HG02884 (cell line): ENCODE measurements around the gene SPATS2.
"Not testable (repeated sequence)": the region's sequence is repeated elsewhere in the genome, so short reads cannot be mapped to it uniquely, and the experiment has no call there.

ENCODE experiments used
- ATAC-seq: cut with Tn5 transposase; IDR thresholded peaks from one replicate; pipeline ENCODE4 v1.9.1; 2021; ENCODE audit warnings: mild to moderate bottlenecking, moderate library complexity; ENCODE audit not compliant: unreplicated experiment

The SPATS2 gene

DNA sequence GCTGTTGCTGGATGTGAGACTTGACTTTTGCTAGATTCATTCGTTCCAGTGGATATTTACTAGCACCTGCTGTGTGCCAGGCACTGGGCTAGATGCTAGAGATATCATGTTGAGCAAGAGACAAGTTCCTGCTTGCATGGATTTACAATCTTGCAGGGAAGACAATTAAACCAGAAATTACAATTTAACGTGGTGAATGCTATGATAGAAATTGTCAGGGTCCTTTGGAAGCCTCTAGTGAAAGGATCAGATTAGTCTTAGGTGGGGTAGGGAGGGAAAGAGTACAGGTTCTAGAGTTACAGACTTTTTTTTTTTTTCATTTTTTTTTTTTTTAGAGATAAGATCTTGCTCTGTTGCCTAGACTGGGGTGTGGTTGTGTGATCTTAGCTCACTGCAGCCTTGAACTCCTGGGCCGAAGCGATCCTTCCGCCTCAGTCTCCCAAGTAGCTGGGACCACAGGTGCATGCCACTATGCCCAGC lies 36.7 kb downstream of the SPATS2 start:
- no peak for ATAC-seq

DNA sequence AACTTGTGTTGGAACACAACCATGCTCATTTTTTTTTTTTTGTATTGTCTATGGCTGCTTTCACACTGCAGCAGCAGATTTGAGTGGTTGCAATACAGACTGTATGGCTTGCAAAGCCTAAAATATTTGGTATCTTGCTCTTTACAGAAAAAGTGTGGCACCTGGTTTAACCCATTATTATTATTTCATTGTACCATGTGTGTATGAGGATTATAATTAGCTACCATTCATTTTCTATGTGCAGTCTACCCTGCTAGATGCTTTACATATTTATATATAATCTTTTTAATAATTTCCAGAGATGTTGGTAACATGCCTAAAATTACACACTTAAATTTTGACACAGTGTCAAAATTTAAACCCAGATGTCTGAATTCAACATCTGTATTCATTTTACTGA lies 37.7 kb downstream of the SPATS2 start:
- no peak for ATAC-seq

DNA sequence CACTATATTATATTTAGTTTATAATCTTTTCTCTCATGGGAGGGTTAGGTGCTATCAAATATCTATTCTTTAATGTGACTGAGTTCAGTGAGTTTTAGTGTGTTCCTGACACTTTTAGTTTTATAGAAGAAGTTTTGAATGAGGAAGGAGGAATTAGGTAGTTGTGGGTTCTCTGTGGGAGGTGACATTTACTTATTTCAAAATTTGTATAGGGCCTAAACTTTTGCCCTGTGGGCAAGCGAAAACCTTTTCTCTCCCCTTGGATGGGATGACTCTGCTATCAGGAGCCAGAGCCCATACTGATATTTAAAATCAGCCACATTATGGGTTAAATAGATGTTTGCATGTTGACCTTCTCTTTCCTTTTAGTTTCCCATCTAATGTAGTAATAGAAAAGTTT lies 43.6 kb downstream of the SPATS2 start:
- ATAC-seq: no peak

DNA sequence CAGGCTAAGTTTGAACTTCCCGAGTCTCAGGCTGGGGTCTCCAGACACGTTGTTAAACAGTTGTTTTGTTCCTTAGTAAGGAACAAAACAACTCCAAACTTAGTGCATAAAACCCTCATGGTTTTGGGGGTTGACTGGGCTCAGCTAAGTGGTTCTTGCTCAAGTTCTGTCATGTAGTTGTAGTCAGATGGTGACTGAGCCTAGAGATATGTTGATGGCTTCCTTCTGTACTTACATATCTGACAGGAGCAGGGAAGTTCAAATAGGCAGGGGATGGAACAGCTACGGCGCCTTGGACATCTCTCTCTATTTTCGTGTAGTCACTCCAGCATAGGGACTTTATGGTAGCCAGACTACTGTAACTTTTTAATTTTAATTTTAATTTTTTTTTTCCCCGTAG lies 45.7 kb downstream of the SPATS2 start:
- no peak for ATAC-seq

DNA sequence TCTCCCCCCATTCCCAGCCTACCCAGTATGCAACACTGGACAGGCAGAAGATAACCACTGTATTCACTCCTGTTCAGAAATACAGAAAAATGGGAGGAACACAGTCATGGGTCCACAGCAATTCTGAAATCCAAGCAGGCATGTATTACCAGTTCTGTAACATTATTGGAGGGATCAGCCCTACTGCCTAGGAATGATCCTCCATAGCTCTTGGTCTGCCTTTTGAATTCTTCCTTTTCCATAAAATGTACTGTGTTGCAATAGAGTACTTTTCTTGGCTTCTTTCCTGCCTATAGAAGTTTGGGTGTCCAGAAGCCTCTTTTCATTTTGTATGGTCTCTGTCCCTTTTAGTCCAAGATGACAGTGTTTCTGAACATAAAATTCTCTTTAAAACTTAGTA lies 46.5 kb downstream of the SPATS2 start:
- no peak for ATAC-seq

DNA sequence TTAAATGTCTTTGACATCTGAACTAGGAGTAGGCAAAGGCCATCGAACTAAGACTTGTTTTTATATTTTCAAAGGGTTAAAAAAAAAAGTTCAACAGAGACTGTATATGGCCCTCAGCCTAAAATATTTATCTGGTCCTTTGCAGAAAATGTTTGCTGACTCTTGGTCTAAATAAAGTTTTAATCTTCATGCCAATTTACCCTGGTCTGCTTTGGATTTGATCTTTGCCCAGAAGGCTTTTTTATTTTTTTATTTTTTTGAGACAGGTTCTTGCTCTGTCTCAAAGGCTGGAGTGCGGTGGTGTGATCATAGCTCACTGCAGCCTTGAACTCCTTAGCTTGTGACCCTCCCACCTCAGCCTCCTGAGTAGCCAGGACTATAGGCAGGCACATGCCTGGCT lies 47.1 kb downstream of the SPATS2 start:
- ATAC-seq: no peak

DNA sequence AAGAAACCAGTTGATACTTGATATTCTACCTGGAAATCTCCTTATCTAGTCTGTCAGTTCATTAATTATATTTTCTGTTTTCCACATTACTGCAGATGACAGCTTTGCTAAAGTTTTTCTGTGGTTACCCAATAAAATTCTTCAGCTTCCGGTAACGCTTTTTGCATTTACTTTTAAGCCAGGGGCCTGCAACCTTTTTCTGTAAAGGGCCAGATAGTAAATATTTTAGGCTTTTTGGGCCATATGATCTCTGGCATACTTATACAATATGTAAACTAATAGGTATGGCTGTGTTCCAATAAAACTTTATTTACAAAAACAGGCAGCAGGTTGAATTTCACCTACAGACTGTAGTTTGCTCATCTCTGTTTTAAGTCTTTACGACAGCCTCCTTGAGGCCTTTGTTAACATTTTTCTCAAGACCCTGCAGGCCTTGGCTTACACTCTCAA lies 48.3 kb downstream of the SPATS2 start:
- no peak for ATAC-seq

DNA sequence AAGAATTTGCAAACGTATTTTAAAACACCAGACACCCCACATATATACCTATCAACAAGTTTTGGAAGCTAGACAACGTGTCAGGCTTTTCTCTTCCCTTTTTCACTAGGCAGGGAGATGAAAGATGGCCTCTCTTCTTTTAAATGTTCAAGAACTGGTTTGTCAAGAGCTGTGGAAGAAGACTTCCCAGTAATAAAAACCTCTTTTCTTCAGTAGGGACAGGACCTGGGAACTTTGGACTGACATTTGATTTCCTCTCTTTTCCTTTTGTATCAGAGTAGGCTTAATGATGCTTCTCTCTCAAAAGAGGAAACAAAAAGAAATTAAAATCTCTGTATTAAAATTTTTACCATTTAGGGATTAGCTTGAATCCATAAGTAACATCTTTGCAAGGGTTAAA lies 49.6 kb downstream of the SPATS2 start:
- no peak for ATAC-seq

DNA sequence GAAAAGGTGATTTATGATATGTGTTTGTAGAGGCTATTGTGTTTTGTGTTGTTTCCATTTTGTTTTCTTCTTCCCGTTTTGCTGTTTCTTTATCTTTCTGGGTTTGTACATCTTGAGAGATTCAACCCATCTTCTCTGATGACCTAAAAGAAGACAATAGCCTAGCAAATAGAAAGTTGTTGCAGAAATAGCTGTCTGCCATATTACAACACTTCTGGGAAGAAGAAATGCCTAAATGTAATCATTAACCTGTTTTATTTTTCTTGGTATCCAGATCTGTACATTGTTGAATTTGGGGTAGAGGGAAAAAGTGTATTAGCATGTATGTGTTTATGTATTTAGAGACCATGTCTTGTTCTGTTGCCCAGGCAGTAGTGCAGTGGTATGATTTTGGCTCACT lies 50.3 kb downstream of the SPATS2 start:
- no peak for ATAC-seq

DNA sequence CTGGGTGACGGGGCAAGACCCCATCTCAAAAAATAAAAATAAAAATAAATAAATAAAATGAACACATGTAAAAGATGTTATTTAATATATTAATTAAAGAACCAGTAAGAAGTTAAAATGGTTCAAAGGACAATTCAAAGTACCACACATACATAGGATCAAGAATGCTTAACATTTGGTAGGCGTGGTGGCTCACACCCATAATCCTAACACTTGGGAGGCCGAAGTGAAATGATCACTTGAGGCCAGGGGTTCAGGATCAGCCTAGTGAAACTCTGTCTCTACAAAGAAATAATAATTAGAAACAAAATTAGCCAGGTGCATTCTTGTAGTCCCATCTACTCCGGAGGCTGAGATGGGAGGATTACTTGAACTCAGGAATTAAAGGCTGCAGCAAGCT lies 53.3 kb downstream of the SPATS2 start:
- ATAC-seq: no peak

DNA sequence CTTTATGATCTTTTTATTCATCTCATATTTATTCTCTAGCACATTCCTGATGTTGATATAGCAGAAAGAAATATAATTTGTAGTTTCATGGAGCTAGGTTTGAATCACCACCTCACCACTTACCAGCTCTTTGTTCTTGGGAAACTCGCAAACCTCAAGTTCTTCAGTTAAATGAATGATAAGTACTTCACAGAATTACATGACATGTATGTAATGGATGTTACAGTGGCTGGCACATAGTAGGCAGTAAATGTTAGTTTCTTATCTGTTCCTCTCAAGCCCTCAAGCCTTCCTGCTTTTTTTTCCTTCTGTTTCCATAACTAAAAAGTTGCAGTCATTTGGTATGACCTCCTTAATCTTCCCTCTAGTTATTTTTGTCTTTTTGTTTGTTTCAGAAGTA lies 54.9 kb downstream of the SPATS2 start:
- no peak for ATAC-seq

DNA sequence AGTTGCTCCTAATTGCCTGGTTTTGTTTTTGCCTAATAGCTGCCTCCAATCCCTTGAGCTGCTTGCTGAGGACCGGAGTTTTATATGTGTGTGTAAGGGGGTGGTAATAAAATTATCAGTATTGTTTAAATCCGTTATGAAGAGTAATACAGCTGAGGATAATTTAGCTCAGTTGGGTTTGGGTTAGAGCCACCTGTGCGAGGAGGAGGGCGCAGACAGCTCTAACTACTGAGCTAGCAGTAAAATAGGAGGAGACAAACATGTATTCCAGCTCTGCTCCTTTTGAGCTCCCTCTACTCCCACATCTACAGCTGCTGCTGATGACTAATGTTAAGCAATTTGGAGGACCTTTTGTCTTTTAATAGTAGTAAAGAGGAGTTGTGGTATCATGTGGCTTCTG lies 61.5 kb downstream of the SPATS2 start:
- ATAC-seq: no peak

DNA sequence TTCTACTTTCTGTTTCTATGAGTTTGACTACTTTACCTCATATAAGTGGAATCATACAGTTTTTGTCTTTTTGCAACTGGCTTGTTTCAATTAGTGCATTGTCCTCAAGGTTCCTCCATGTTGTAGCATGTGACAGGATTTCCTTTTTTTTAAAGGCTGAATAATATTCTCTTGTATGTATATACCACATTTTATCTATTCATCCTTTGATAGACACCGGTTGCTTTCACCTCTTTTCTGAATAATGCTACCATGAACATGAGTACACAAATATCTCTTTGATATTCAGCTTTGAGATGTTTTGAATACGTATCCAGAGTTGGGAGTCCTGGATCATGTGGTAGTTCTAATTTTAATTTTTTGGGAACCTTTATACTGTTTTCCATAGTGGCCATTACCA lies 65.4 kb downstream of the SPATS2 start:
- no peak for ATAC-seq

DNA sequence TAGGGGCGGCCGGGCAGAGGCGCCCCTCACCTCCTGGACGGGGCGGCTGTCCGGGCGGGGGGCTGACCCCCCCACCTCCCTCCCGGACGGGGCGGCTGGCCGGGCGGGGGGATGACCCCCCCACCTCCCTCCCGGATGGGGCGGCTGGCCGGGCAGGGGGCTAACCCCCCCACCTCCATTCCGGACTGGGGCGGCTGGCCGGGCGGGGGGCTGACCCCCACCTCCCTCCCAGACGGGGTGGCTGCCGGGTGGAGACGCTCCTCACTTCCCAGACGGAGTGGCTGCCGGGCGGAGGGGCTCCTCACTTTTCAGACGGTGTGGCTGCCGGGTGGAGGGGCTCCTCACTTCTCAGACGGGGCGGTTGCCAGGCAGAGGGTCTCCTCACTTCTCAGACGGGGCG lies 69.5 kb downstream of the SPATS2 start:
- ATAC-seq: not testable (repeated sequence)

DNA sequence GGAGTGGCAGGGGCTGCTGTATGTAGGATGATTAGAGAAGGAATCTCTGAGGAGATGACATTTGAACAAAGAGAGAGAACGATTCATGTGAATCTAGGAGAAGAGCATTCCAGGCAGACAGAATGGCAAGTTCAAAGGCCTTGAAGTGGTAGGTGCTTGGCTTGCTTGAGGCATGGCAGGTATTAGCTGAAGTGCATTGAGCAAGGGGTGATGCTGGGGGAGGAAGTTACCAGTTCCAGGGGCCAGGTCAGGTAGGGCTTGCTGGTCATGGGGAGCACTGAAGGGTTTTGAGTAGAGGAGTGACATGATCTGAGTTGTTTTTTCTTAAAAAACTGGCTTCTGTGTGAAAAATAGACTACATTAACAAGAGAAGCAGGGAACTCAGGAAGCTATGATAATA lies 71.8 kb downstream of the SPATS2 start:
- no peak for ATAC-seq

DNA sequence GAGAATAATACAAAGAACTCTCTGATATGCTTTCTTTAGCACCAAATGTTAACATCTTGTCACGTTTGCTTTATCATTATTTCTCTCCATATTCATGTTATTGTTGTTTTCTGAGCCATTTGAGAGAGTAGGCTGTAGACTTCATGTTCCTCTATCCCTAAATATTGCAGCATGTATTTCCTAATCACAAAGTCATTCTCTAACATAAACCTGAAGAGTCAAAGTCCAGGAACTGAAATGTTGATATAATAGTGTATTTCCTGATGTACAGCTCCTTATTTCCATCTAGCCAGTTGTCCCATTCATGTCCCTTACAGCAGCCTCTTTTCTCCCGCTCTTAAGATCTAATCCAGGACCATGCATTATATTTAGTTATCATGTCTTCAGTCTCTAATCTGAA lies 72.8 kb downstream of the SPATS2 start:
- no peak for ATAC-seq

DNA sequence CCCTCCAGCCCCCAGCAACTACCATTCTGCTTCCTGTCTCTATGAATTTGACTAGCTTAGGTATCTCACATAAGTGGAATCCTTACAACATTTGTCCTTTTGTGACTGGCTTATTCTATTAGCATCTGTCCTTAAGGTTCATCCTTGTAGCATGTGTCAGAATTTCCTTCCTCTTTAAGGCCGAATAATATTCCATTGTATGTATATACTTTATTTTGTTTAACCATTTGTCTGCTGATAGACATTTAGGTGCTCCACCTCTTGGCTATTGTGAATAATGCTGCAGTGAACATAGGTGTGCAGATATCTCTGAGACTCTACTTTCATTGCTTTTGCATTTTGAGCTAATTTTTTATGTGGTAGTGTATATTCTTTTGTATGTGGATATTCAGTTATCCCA lies 75.7 kb downstream of the SPATS2 start:
- ATAC-seq: no peak

DNA sequence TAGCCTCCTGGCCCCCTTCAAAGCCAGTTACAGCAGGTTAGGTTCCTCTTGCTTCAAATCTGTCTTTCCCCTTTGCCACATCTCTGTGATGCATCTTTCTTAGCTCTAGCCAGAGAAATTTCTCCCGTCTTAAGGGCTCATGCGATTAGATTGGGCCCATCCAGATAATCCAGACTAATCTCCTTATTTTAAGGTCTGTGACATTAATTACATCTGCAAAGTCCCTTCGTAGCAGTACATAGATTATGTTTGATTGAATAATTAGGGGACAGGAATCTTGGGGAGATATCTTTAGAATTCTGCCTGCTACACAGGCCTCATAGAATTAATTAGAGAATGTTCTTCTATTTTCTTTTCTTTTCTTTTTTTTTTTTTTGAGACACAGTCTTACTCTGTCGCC lies 79.3 kb downstream of the SPATS2 start:
- ATAC-seq: no peak

DNA sequence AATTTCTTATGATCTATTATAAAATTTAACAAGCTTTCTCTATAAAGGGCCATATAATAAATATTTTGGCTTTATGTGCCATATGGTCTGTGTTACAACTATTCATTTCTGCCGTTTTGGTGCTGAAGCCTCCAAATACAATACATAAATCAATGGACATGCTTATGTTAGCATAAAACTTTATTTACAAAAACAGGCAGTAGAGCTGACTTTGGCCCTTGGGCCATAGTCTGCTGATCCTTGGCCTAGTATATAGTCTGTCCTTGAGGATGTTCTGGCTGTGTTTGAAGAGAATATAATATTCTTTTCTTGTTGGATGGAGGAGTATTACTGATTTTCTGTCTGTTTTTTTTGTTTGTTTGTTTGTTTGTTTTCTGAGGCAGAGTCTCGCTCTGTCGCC lies 81.6 kb downstream of the SPATS2 start:
- no peak for ATAC-seq

DNA sequence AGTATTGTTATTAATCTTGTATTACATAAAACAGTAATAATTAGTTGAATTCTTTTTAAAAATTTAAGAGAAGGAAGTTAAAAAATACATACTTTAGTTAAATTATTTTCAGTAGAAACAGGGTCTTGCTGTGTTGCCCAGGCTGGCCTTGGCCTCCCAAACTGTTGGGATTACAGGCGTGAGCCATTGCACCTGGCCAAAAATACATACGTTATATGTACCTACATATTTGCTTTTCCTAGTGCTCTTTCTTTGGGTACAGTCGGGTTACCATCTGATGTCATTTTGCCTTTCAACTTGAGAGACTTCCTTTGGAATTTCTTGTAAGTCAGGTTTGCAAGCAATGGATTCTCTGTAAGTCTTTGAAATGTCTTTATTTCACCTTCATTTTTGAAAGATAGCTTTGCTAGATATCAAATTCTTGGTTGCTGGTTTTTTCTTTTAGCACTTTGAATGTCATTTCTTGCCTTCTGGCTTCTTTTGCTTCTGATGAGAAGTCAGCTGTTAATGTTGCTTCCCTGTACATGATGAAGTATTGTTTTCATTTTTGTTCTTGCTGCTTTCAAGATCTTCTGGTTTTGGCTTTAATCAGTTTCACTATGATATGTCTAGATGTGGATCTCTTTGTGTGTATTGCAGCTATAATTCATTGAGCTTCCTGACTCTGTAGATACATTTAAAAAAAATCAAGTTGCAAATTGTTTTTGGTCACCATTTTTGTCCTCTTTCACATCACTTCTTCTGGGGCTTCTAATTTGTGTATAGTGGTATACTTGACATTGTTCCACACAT lies 84.4 kb downstream of the SPATS2 start:
- ATAC-seq: peak; percentile 57

DNA sequence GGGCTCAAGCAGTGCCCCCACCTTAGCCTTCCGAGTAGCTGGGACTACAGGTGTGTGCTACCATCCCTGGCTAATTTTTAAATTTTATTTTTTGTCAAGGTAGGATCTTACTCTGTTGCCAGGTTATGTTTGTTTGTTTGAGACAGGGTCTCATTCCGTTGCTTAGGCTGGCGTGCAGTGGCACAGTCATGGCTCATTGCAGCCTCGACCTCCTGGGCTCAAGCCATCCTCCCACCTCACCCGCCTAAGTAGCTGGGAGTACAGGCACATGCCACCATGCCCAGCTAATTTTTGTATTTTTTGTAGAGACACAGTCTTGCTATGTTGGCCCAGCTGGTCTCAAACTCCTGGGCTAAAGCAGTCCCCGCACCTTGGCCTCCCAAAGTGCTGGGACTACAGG lies 88.2 kb downstream of the SPATS2 start:
- no peak for ATAC-seq

DNA sequence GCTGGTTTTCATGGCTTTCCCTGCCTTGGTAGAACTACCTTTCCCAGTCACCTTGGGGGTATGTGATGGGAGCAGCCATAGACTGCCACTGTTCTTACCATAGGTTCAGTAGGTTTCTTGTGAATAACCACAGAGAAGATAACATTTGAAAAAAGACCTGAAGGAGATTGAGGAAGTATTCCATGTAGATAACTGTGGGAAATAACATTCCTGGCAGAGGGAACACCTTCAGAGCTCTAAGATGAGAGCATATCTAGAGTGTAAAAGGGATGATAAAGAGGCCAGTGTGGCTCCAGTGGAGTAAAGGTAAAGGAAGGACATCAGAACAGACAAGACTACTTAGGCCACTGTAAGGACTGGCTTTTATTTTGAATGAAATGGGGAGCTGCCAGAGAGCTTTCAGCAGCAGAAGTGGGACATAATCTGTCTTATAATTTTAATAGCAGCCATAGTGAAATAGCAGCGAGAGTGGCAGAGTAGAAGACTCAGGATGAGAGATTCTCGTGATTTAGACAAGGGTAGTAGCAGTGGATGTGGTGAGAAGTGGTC lies 88.9 kb downstream of the SPATS2 start:
- no peak for ATAC-seq

DNA sequence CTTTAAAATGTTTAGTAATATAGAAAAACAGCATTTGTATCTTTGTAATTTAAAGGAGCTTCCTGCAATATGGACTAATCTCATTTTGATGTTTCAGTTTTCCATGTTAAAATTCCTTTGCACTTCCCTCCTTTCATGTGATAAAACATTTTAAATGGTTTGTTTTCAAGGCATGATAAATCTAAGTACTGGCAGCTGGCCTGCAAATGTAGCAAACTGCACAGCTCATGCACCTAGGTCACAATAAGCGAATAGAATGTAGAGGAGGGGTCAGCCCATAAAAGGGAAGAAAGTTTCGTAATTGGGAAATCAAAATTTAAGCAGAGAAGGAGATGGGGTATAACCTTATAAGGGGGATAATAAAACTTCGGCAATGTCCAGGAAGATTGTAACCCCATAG lies 91.6 kb downstream of the SPATS2 start:
- ATAC-seq: no peak
